Vagina (tissue), 2 donors: ENCODE measurements around the gene OPRL1. TPM values are rescaled to one million over a fixed set of nuclear protein-coding genes. Genes with fewer than 3 reads are reported as not detected.

Source experiments
- DNase-seq, 2 donors: peaks; one replicate each; pipeline ENCODE4 v3.0.0-alpha.2; 2017; ENCODE audit errors: extremely low spot score in 2 of 2
- H3K27ac ChIP-seq: fragments of 200-600 bp; sonication (generic); one replicate; pipeline ENCODE4 v1.5.1; 2019
- H3K27me3 ChIP-seq: fragments of 200-600 bp; sonication (generic); one replicate; pipeline ENCODE4 v1.5.1; 2019
- H3K36me3 ChIP-seq, 2 donors: fragments of 200-600 bp; sonication (generic); one replicate each; pipeline ENCODE4 v1.5.1; 2017 to 2019
- H3K4me1 ChIP-seq: fragments of 200-600 bp; sonication (generic); one replicate; pipeline ENCODE4 v1.5.1; 2019
- H3K4me3 ChIP-seq, 2 donors: fragments of 200-600 bp; sonication (generic); 1 replicate in 1 of 2; 2 replicates in 1 of 2; pipeline ENCODE4 v1.5.1; 2016 to 2019
- H3K9me3 ChIP-seq: fragments of 200-600 bp; sonication (generic); one replicate; pipeline ENCODE4 v1.5.1; 2019
- CTCF ChIP-seq, 3 experiments: fragments of 450-650 bp in 2 of 3; fragments of 200-600 bp in 1 of 3; sonication (generic) in 1 of 3; IDR thresholded peaks; one replicate each; pipeline ENCODE4 v1.5.1; 2017 to 2019; ENCODE audit warnings: antibody characterized with exemption in 3 of 3, mild to moderate bottlenecking in 2 of 3, moderate library complexity in 2 of 3
- POLR2A ChIP-seq, 2 donors: fragments of 450-650 bp; IDR thresholded peaks; one replicate each; pipeline ENCODE4 v1.6.1; 2017; ENCODE audit warnings: antibody characterized with exemption in 2 of 2, mild to moderate bottlenecking in 2 of 2, moderate library complexity in 2 of 2
- POLR2AphosphoS5 ChIP-seq, 2 donors: sonication (generic); formaldehyde crosslinking; IDR thresholded peaks; one replicate each; pipeline ENCODE4 v1.9.0; 2017; ENCODE audit warnings: antibody characterized with exemption in 2 of 2, mild to moderate bottlenecking in 2 of 2, low read depth in 1 of 2; ENCODE audit not compliant: insufficient read depth in 1 of 2
- intact Hi-C: fragments of 100-400 bp; cut with DNase I; formaldehyde crosslinking; loops from one replicate; pipeline ENCODE4 v1.15.1; 2023
- total RNA-seq: library from RNA; depleted of rRNA; stranded (reverse); fragments of >200 nt; gene quantifications from one replicate; pipeline ENCODE4 v1.2.3, GENCODE V29; 2016

The OPRL1 gene
- total RNA-seq, 1 donor from 2014 or later = 1.5 TPM

- Histone ChIP-seq H3K4me1 (peaks cover 18% of the 10 kb centered on the region), H3K27ac (no peak overlapping the region), H3K27me3 (peaks cover 8% of the 10 kb centered on the region), H3K4me3 (peak overlapping the region; percentile 39 to 42), H3K9me3 (no peaks in the 10 kb centered on the region), H3K36me3 (no peaks in the 10 kb centered on the region)
- DNase-seq = no peak
- TF ChIP-seq CTCF (IDR thresholded peaks at IDR 0.05) (no peak), POLR2A (IDR thresholded peaks at IDR 0.05) (no peak), POLR2AphosphoS5 (IDR thresholded peaks at IDR 0.05; ENCODE audit: insufficient read depth in 1 of 2, low read depth in 1 of 2) (no peak)
- intact Hi-C loops = no loop called here
Observed at GRCh38 chr20:64048402-64049044, 31.4 kb upstream of the OPRL1 start.

- Histone ChIP-seq H3K4me1 (peaks cover 20% of the 10 kb centered on the region), H3K27me3 (peaks cover 8% of the 10 kb centered on the region)
Observed at GRCh38 chr20:64049060-64049877, 30.6 kb upstream of the OPRL1 start, which contains the start of gene SOX18. TSS of gene SOX18 (minus strand) at chr20:64049639. CDS start at chr20:64049516, 123 bp downstream.

GRCh38 chr20:64049878-64050260, 30.0 kb upstream of the OPRL1 start:
- no peak for DNase-seq
- Histone ChIP-seq H3K27ac (no peak overlapping the region), H3K36me3 (no peaks in the 10 kb centered on the region), H3K9me3 (no peaks in the 10 kb centered on the region), H3K27me3 (peaks cover 8% of the 10 kb centered on the region), H3K4me1 (peaks cover 20% of the 10 kb centered on the region), H3K4me3 (peak overlapping the region; percentile 28 to 42)
- intact Hi-C loops = no loop called here
- TF ChIP-seq CTCF (IDR thresholded peaks at IDR 0.05) = no peak
- no peak for TF ChIP-seq POLR2A (IDR thresholded peaks at IDR 0.05)
- no peak for TF ChIP-seq POLR2AphosphoS5 (IDR thresholded peaks at IDR 0.05; ENCODE audit: insufficient read depth in 1 of 2, low read depth in 1 of 2)

More at GRCh38 chr20:64049060-64049877, 30.6 kb upstream of the OPRL1 start, which contains the start of gene SOX18:
- no peak for TF ChIP-seq POLR2A (IDR thresholded peaks at IDR 0.05)
- TF ChIP-seq POLR2AphosphoS5 (IDR thresholded peaks at IDR 0.05; ENCODE audit: insufficient read depth in 1 of 2, low read depth in 1 of 2) = no peak
- no peak for TF ChIP-seq CTCF (IDR thresholded peaks at IDR 0.05)
- intact Hi-C loops = no loop called here
- Histone ChIP-seq H3K27ac (no peak within 1 kb of the TSS), H3K4me3 (peak within 1 kb of the TSS; percentile 39 to 42), H3K36me3 (no peaks in the 10 kb centered on the region), H3K9me3 (no peaks in the 10 kb centered on the region)
- DNase-seq = no peak

- H3K4me1 ChIP-seq = peaks cover 25% of the 10 kb centered on the region
- peaks cover 8% of the 10 kb centered on the region for H3K27me3 ChIP-seq
- peak overlapping the region; percentile 13 for H3K27ac ChIP-seq
Observed at GRCh38 chr20:64050261-64051032, 29.4 kb upstream of the OPRL1 start.

More at GRCh38 chr20:64050261-64051032, 29.4 kb upstream of the OPRL1 start:
- peak overlapping the region in 1 of 2 donors; percentile 28 for H3K4me3 ChIP-seq
- no peaks in the 10 kb centered on the region for H3K36me3 ChIP-seq
- DNase-seq = no peak
- H3K9me3 ChIP-seq = no peaks in the 10 kb centered on the region
- TF ChIP-seq POLR2AphosphoS5 (IDR thresholded peaks at IDR 0.05; ENCODE audit: insufficient read depth in 1 of 2, low read depth in 1 of 2) (no peak), CTCF (IDR thresholded peaks at IDR 0.05) (no peak), POLR2A (IDR thresholded peaks at IDR 0.05) (no peak)
- intact Hi-C loops = no loop called here
